ENCODE data around the gene ING3. TPM values are rescaled to one million over a fixed set of nuclear protein-coding genes. Genes with fewer than 3 reads are reported as not detected.

Gene ING3
- total and polyA plus RNA-seq, 2 of the 13 experiments (the other 11 are each of a cell fraction or from before 2014, with no cell fraction given): 6.9 to 12.8 TPM

GRCh38 chr7:120989257-120990220 lies 39.0 kb downstream of the ING3 start (continued):
- no peak for TF ChIP-seq HNRNPK (IDR thresholded peaks at IDR 0.05; ENCODE audit: low read depth, low read length, poor library complexity, severe bottlenecking)
- no peak for TF ChIP-seq JDP2 (CRISPR knock-in tag; IDR thresholded peaks at IDR 0.05; ENCODE audit: borderline replicate concordance)
- TF ChIP-seq KAT8 (CRISPR knock-in tag; IDR thresholded peaks at IDR 0.05): no peak

GRCh38 chr7:120990468-120991118 lies 40.0 kb downstream of the ING3 start:
- Histone ChIP-seq H3K27me3 (ENCODE audit: control insufficient read depth in 1 of 2, insufficient read depth in 2 of 2, low read length in 2 of 2) (peaks cover 0 to 14% of the 10 kb centered on the region in 2 experiments; a peak in 3 of 5 replicates), H2AFZ (ENCODE audit: low read length) (no peak overlapping the region), H3K79me2 (ENCODE audit: insufficient read depth, low read length) (no peaks in the 10 kb centered on the region), H3K4me3 (replicated peaks in 1 of 3; ENCODE audit: insufficient read depth in 1 of 3, low read depth in 2 of 3, low read length in 3 of 3) (no peak overlapping the region), H3K9ac (ENCODE audit: insufficient read depth, low read depth, low read length) (no peak overlapping the region), H4K20me1 (ENCODE audit: insufficient read depth, low read length) (no peaks in the 10 kb centered on the region), H3K36me3 (replicated peaks in 1 of 2; ENCODE audit: control insufficient read depth in 1 of 2, insufficient read depth in 2 of 2, low read length in 2 of 2) (no peaks in the 10 kb centered on the region), H3K9me3 (ENCODE audit: low read length) (no peaks in the 10 kb centered on the region), H3K27ac (ENCODE audit: extremely low read length, insufficient read depth, low read length) (no peak overlapping the region), H3K4me2 (ENCODE audit: low read depth, low read length) (no peak overlapping the region), H3K4me1 (ENCODE audit: insufficient read depth, low read length) (peaks cover 21% of the 10 kb centered on the region)
- intact Hi-C loops (cut with micrococcal nuclease; ENCODE audit: unreplicated experiment) (no loop called here), in situ Hi-C loops (cut with HindIII; ENCODE audit: extremely low pct_ligation_motif_present, low pct_unique_long_range_greater_than_20kb) (no loop called here)
- ChIA-PET CTCF (ENCODE audit: low intra/inter-chr PET ratio, low total read pairs) (no interaction called here), POLR2A (no interaction called here)
- WGBS (ENCODE audit: low lambda C conversion rate): 42% methylated on average over 6 of the region's 6 CpGs
- TF ChIP-seq ZNF292 (CRISPR knock-in tag; IDR thresholded peaks at IDR 0.05; ENCODE audit: borderline replicate concordance, low read depth) (no peak), FIP1L1 (IDR thresholded peaks at IDR 0.05; ENCODE audit: borderline replicate concordance, insufficient read depth, low read depth, low read length) (no peak)
- BruUV-seq (replicated peaks): no TSS peak
- ATAC-seq (no peak), FAIRE-seq (no peak), DNase-seq (ENCODE audit: low spot score) (no peak)
